GM12892 (cell line): Measurements from ENCODE around the gene COL4A6.

ENCODE experiments used
- POLR2A ChIP-seq: IDR thresholded peaks from 2 replicates; pipeline ENCODE4 v1.6.1; 2011; ENCODE audit warnings: low read depth, low read length, control low read depth
- TAF1 ChIP-seq: IDR thresholded peaks from 2 replicates; pipeline ENCODE4 v1.6.1; 2011; ENCODE audit warnings: low read depth, mild to moderate bottlenecking, control low read depth, low read length, borderline replicate concordance

GRCh38 chrX:108217876-108218275, 220.3 kb downstream of the COL4A6 start:
- TF ChIP-seq TAF1 (no peak), POLR2A (no peak)
